Choroid plexus epithelial cell (primary cell): ENCODE results near the gene KRT74.

ENCODE experiments used
- DNase-seq: peaks from one replicate; pipeline ENCODE4 v3.0.0-alpha.2; 2010; ENCODE audit warnings: low read depth
- H3K4me3 ChIP-seq: 2 replicates; pipeline ENCODE4 v1.5.1; 2011; ENCODE audit warnings: low read depth, mild to moderate bottlenecking, control low read depth, low read length, moderate library complexity
- CTCF ChIP-seq: conservative IDR thresholded peaks from 2 replicates; pipeline ENCODE4 v1.5.1; 2011; ENCODE audit warnings: low read depth, mild to moderate bottlenecking, control low read depth, inconsistent platforms, low read length, moderate library complexity

KRT74 gene

DNA sequence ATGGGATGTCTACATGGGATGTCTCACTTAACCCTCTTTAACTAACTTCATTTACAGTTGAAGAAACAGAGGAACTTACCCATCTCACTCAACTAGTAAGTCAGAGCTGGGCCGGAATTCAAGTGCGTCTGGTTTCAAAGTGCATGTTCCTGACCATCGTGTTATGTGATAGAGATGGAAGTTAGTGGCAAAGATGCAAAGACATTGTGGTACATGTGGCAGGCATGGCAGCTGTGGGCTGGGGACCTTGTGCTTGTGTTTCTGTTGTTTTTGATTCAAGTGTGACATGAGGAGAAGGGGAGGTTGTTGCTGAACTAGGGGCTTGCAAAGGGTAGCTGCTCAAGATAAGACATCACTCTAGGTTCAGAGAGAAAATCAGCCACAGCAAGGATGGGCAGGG is 2.3 kb upstream of the KRT74 start:
- no peak for DNase-seq
- TF ChIP-seq CTCF, result no peak
- H3K4me3 ChIP-seq, result no peak overlapping the region

DNA sequence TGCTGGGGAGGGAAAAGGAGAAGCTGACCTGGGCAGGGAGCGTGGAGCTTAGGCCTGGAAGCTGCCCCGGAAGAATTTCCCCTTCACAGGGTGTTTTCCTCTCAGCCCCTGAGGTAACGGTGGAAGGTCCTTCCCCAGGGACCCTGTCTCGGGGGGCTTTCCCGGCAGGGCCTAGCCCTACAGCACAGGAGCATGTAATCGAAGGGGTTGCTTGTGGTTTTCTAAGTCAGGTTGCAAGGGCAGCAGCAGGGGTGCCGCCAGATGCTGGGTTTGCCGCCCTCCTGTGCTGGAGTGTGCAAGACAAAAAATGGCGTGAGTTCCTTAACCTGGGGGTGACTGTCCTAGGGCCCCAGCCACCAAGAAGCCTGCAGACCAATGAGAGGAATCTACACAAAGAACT is 1.6 kb upstream of the KRT74 start:
- no peak overlapping the region for H3K4me3 ChIP-seq
- no peak for TF ChIP-seq CTCF
- no peak for DNase-seq

GRCh38 chr12:52573306-52573705 is 337 bp downstream of the KRT74 start:
- no peak for DNase-seq
- H3K4me3 ChIP-seq, result no peak overlapping the region
- TF ChIP-seq CTCF, result no peak

- TF ChIP-seq CTCF, result no peak
- no peak overlapping the region for H3K4me3 ChIP-seq
- DNase-seq, result no peak
Observed at GRCh38 chr12:52570511-52570910, 3.1 kb downstream of the KRT74 start.

DNA sequence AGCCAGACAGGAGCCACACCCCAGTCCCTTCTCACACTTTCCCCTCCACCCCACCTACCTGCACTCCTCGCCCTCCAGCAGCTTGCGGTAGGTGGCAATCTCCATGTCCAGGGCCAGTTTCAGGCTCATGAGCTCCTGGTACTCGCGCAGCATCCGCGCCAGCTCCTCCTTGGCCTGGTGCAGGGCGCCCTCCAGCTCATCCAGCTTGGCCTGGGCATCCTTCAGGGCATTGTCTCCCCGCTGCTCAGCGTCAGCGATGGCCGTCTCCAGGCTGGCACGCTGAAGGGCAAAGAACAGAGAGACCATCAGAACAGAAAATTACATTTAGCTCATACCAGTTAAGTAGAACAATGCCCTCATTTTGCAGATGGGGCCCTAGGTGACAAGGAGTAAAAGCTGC is 5.5 kb downstream of the KRT74 start:
- no peak for TF ChIP-seq CTCF
- no peak overlapping the region for H3K4me3 ChIP-seq
- no peak for DNase-seq

GRCh38 chr12:52566847-52567291 is 6.8 kb downstream of the KRT74 start:
- DNase-seq, result no peak
- TF ChIP-seq CTCF, result no peak
- H3K4me3 ChIP-seq, result no peak overlapping the region

- no peak for TF ChIP-seq CTCF
- H3K4me3 ChIP-seq, result no peak overlapping the region
- DNase-seq, result no peak
Observed at GRCh38 chr12:52564582-52564981, 9.1 kb downstream of the KRT74 start.
